Subcutaneous abdominal adipose tissue (tissue), 5 donors: Measurements from ENCODE around the gene MAGEB2.
"Not testable (repeated sequence)": the region's sequence is repeated elsewhere in the genome, so short reads cannot be mapped to it uniquely, and the experiment has no call there.

Experiments
- H3K27ac ChIP-seq: one replicate; pipeline ENCODE4 v1.7.0; 2013; ENCODE audit warnings: low read depth, mild to moderate bottlenecking, inconsistent platforms, low read length, moderate library complexity
- H3K27me3 ChIP-seq, 5 donors: one replicate each; pipeline ENCODE4 v1.7.0; 2013; ENCODE audit warnings: low read length in 5 of 5, inconsistent platforms in 1 of 5; ENCODE audit not compliant: control insufficient read depth in 5 of 5, insufficient read depth in 4 of 5
- H3K36me3 ChIP-seq, 5 donors: one replicate each; pipeline ENCODE4 v1.7.0; 2013; ENCODE audit warnings: low read length in 5 of 5; ENCODE audit not compliant: control insufficient read depth in 5 of 5, insufficient read depth in 5 of 5
- H3K4me1 ChIP-seq, 5 donors: one replicate each; pipeline ENCODE4 v1.7.0; 2013; ENCODE audit warnings: low read length in 5 of 5, mild to moderate bottlenecking in 3 of 5, moderate library complexity in 1 of 5; ENCODE audit not compliant: control insufficient read depth in 5 of 5, insufficient read depth in 5 of 5
- H3K4me3 ChIP-seq, 5 donors: one replicate each; pipeline ENCODE4 v1.7.0; 2013; ENCODE audit warnings: low read length in 5 of 5, low read depth in 1 of 5
- H3K9ac ChIP-seq, 5 donors: one replicate each; pipeline ENCODE4 v1.7.0; 2013; ENCODE audit warnings: low read length in 5 of 5, mild to moderate bottlenecking in 4 of 5, moderate library complexity in 3 of 5
- H3K9me3 ChIP-seq, 5 donors: one replicate each; pipeline ENCODE4 v1.7.0; 2013; ENCODE audit warnings: low read length in 5 of 5; ENCODE audit not compliant: control insufficient read depth in 5 of 5
- donor health status: healthy.
- donor health status: healthy.
- donor health status: healthy.
- donor health status: healthy.
- donor health status: healthy.

The MAGEB2 gene

GRCh38 chrX:30215357-30215843, at the start of gene MAGEB2:
MAGEB2 (plus strand) TSS chrX:30215563; CDS start chrX:30218581, 3,018 bp downstream.
- Histone ChIP-seq H3K9ac (no peak within 1 kb of the TSS), H3K9me3 (no peaks in the 10 kb centered on the region), H3K36me3 (no peaks in the 10 kb centered on the region), H3K4me3 (no peak within 1 kb of the TSS), H3K27me3 (peaks cover 3 to 17% (median 5%) of the 10 kb centered on the region in 5 donors), H3K4me1 (no peaks in the 10 kb centered on the region), H3K27ac (no peak within 1 kb of the TSS)

- no peaks in the 10 kb centered on the region for H3K36me3 ChIP-seq
- H3K4me1 ChIP-seq, result no peaks in the 10 kb centered on the region
- H3K27ac ChIP-seq, result no peak overlapping the region
- peaks cover 0 to 3% (median 0%) of the 10 kb centered on the region in 5 donors for H3K27me3 ChIP-seq
- H3K4me3 ChIP-seq, result no peak overlapping the region
- H3K9ac ChIP-seq, result no peak overlapping the region
- H3K9me3 ChIP-seq, result no peaks in the 10 kb centered on the region
Observed at GRCh38 chrX:30170900-30171299, 44.5 kb upstream of the MAGEB2 start.

- Histone ChIP-seq H3K9me3 (peaks cover 0 to 3% (median 0%) of the 10 kb centered on the region in 5 donors), H3K9ac (no peak overlapping the region), H3K4me1 (no peaks in the 10 kb centered on the region), H3K4me3 (no peak overlapping the region), H3K27ac (no peak overlapping the region), H3K36me3 (no peaks in the 10 kb centered on the region), H3K27me3 (peaks cover 3 to 15% (median 9%) of the 10 kb centered on the region in 5 donors)
Observed at GRCh38 chrX:30181353-30181752, 34.0 kb upstream of the MAGEB2 start.

- no peak overlapping the region for H3K9ac ChIP-seq
- H3K4me3 ChIP-seq, result no peak overlapping the region
- H3K27ac ChIP-seq, result no peak overlapping the region
- H3K36me3 ChIP-seq, result no peaks in the 10 kb centered on the region
- H3K4me1 ChIP-seq, result no peaks in the 10 kb centered on the region
- peaks cover 3 to 15% (median 9%) of the 10 kb centered on the region in 5 donors for H3K27me3 ChIP-seq
- peaks cover 0 to 3% (median 0%) of the 10 kb centered on the region in 5 donors for H3K9me3 ChIP-seq
Observed at GRCh38 chrX:30183554-30183953, 31.8 kb upstream of the MAGEB2 start.

GRCh38 chrX:30190426-30190825, 24.9 kb upstream of the MAGEB2 start:
- Histone ChIP-seq H3K9me3 (no peaks in the 10 kb centered on the region), H3K9ac (no peak overlapping the region), H3K27me3 (peaks cover 3 to 16% (median 7%) of the 10 kb centered on the region in 5 donors), H3K4me1 (no peaks in the 10 kb centered on the region), H3K27ac (no peak overlapping the region), H3K4me3 (no peak overlapping the region), H3K36me3 (no peaks in the 10 kb centered on the region)

- H3K36me3 ChIP-seq, H3K4me3 ChIP-seq, H3K27ac ChIP-seq, H3K9ac ChIP-seq, H3K4me1 ChIP-seq, H3K9me3 ChIP-seq: not testable (repeated sequence)
- peaks cover 0 to 10% (median 3%) of the 10 kb centered on the region in 5 donors for H3K27me3 ChIP-seq
Observed at GRCh38 chrX:30193910-30194309, 21.5 kb upstream of the MAGEB2 start.

GRCh38 chrX:30196322-30196721, 19.0 kb upstream of the MAGEB2 start:
- H3K4me1 ChIP-seq, result no peaks in the 10 kb centered on the region
- H3K27me3 ChIP-seq, result peaks cover 0 to 5% (median 3%) of the 10 kb centered on the region in 5 donors
- no peaks in the 10 kb centered on the region for H3K36me3 ChIP-seq
- H3K9me3 ChIP-seq, result no peaks in the 10 kb centered on the region
- H3K27ac ChIP-seq, result no peak overlapping the region
- H3K4me3 ChIP-seq, result no peak overlapping the region
- no peak overlapping the region for H3K9ac ChIP-seq

GRCh38 chrX:30212172-30212571, 3.2 kb upstream of the MAGEB2 start:
- Histone ChIP-seq H3K27ac (no peak overlapping the region), H3K4me3 (no peak overlapping the region), H3K4me1 (no peaks in the 10 kb centered on the region), H3K9me3 (no peaks in the 10 kb centered on the region), H3K27me3 (peaks cover 5 to 22% (median 8%) of the 10 kb centered on the region in 5 donors), H3K9ac (no peak overlapping the region), H3K36me3 (no peaks in the 10 kb centered on the region)

- no peaks in the 10 kb centered on the region for H3K9me3 ChIP-seq
- H3K9ac ChIP-seq, result no peak overlapping the region
- no peaks in the 10 kb centered on the region for H3K4me1 ChIP-seq
- H3K36me3 ChIP-seq, result no peaks in the 10 kb centered on the region
- no peak overlapping the region for H3K4me3 ChIP-seq
- no peak overlapping the region for H3K27ac ChIP-seq
- peaks cover 0 to 13% (median 7%) of the 10 kb centered on the region in 5 donors for H3K27me3 ChIP-seq
Observed at GRCh38 chrX:30217465-30217864, 2.1 kb downstream of the MAGEB2 start.

- Histone ChIP-seq H3K4me3 (no peak overlapping the region), H3K4me1 (no peaks in the 10 kb centered on the region), H3K27me3 (peaks cover 0 to 8% (median 3%) of the 10 kb centered on the region in 5 donors), H3K36me3 (no peaks in the 10 kb centered on the region), H3K9me3 (no peaks in the 10 kb centered on the region), H3K9ac (no peak overlapping the region), H3K27ac (no peak overlapping the region)
Observed at GRCh38 chrX:30219372-30219771, 4.0 kb downstream of the MAGEB2 start.
